SK-N-SH treated with all-trans-retinoic acid at 6 μM for 48 hours (cell line): Measurements from ENCODE around the gene OR13D1.

Source experiments
- CREB5 ChIP-seq: fragments of 250-450 bp; sonication (Bioruptor Pico); IDR thresholded peaks from 2 replicates; pipeline ENCODE4 v1.5.1; 2020; ENCODE audit warnings: low read depth, mild to moderate bottlenecking, moderate library complexity
- OSR1 ChIP-seq: fragments of 250-450 bp; sonication (Bioruptor Pico); IDR thresholded peaks from 2 replicates; pipeline ENCODE4 v1.8.0; 2022; ENCODE audit warnings: moderate library complexity, mild to moderate bottlenecking, inconsistent platforms
- TCF4 ChIP-seq: fragments of 250-450 bp; sonication (Bioruptor Pico); IDR thresholded peaks from 2 replicates; pipeline ENCODE4 v1.8.0; 2021; ENCODE audit warnings: mild to moderate bottlenecking, moderate library complexity, borderline replicate concordance
- ZC3H10 ChIP-seq: fragments of 250-450 bp; sonication (Bioruptor Pico); IDR thresholded peaks from 2 replicates; pipeline ENCODE4 v1.5.1; 2021; ENCODE audit warnings: mild to moderate bottlenecking, moderate library complexity
- TF ChIP-seq, protein P1 (sequence below): fragments of 250-450 bp; sonication (Bioruptor Pico); IDR thresholded peaks from 2 replicates; pipeline ENCODE4 v1.8.0; 2020; ENCODE audit warnings: mild to moderate bottlenecking, moderate library complexity, borderline replicate concordance

DNA sequence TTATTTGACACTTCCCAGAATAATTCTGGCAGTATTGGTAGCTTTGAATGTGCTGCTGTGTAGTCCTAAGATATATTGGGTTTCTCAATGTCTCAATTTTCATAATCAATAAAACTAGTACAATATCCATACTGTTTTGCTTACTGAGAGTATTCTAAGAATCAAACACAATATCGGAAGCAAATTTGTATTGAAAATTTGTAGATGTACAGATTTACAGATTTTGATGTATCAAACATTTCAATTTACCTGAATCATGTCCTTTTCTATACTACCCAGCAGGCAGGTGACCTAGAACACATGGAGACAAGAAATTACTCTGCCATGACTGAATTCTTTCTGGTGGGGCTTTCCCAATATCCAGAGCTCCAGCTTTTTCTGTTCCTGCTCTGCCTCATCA, at the start of gene OR13D1:
- TF ChIP-seq OSR1 (CRISPR knock-in tag) = no peak
- no peak for TF ChIP-seq ZC3H10 (CRISPR knock-in tag)
- TF ChIP-seq TCF4 (CRISPR knock-in tag) = no peak
- TF ChIP-seq, protein P1, sequence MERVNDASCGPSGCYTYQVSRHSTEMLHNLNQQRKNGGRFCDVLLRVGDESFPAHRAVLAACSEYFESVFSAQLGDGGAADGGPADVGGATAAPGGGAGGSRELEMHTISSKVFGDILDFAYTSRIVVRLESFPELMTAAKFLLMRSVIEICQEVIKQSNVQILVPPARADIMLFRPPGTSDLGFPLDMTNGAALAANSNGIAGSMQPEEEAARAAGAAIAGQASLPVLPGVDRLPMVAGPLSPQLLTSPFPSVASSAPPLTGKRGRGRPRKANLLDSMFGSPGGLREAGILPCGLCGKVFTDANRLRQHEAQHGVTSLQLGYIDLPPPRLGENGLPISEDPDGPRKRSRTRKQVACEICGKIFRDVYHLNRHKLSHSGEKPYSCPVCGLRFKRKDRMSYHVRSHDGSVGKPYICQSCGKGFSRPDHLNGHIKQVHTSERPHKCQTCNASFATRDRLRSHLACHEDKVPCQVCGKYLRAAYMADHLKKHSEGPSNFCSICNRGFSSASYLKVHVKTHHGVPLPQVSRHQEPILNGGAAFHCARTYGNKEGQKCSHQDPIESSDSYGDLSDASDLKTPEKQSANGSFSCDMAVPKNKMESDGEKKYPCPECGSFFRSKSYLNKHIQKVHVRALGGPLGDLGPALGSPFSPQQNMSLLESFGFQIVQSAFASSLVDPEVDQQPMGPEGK (CRISPR knock-in tag) = no peak
- TF ChIP-seq CREB5 (CRISPR knock-in tag) = no peak
